ENCODE results near the gene FCRL2. TPM values are rescaled to one million over a fixed set of nuclear protein-coding genes. Genes with fewer than 3 reads are reported as not detected.

FCRL2 gene
- total RNA-seq, 2 donors from 2014 or later: not detected

- Histone ChIP-seq H3K27ac (no peak overlapping the region), H3K4me1 (ENCODE audit: control insufficient read depth in 1 of 2, low read depth in 2 of 2) (no peaks in the 10 kb centered on the region)
- ATAC-seq (ENCODE audit: insufficient number of reproducible peaks, low FRiP score, low read depth): no peak
Observed at GRCh38 chr1:157715736-157716135, 61.2 kb downstream of the FCRL2 start.

DNA sequence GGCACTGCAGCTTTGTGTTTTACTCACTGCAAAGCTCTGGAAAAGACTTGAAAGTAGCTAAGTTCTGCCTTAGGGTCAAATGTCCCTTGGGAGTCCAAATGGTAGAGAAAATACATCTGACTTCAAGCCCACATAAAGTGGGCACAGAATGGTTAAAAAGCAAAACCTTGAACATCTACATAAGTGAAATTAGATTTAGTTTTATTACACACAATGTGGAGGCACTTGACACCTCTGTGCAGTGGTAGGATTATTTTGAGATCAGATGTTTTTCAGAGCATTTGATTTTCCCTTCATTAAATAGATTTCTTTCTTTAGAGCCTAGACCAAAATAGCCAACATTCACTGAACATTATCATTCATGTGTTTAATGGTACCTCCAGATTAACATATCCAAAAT, 65.1 kb downstream of the FCRL2 start:
- Histone ChIP-seq H3K27ac (no peak overlapping the region), H3K36me3 (no peaks in the 10 kb centered on the region), H3K27me3 (replicated peaks; ENCODE audit: insufficient read depth) (no peaks in the 10 kb centered on the region), H3K4me1 (ENCODE audit: control insufficient read depth in 1 of 2, low read depth in 2 of 2) (no peaks in the 10 kb centered on the region), H3K4me3 (no peak overlapping the region), H3K9me3 (no peaks in the 10 kb centered on the region)
- no peak for TF ChIP-seq CTCF (IDR thresholded peaks at IDR 0.05)
- no peak for ATAC-seq (ENCODE audit: insufficient number of reproducible peaks, low FRiP score, low read depth)
- no peak for DNase-seq (ENCODE audit: low spot score)

More at GRCh38 chr1:157715736-157716135, 61.2 kb downstream of the FCRL2 start:
- no peaks in the 10 kb centered on the region for H3K9me3 ChIP-seq
- DNase-seq (ENCODE audit: low spot score): no peak
- no peak overlapping the region for H3K4me3 ChIP-seq
- no peak for TF ChIP-seq CTCF (IDR thresholded peaks at IDR 0.05)
- H3K27me3 ChIP-seq (replicated peaks; ENCODE audit: insufficient read depth): no peaks in the 10 kb centered on the region
- H3K36me3 ChIP-seq: no peaks in the 10 kb centered on the region

- no peak overlapping the region for H3K27ac ChIP-seq
- no peaks in the 10 kb centered on the region for H3K4me1 ChIP-seq (ENCODE audit: control insufficient read depth in 1 of 2, low read depth in 2 of 2)
- H3K9me3 ChIP-seq: no peaks in the 10 kb centered on the region
- no peak for TF ChIP-seq CTCF (IDR thresholded peaks at IDR 0.05)
- H3K27me3 ChIP-seq (replicated peaks; ENCODE audit: insufficient read depth): no peaks in the 10 kb centered on the region
- ATAC-seq (ENCODE audit: insufficient number of reproducible peaks, low FRiP score, low read depth): no peak
- H3K4me3 ChIP-seq: no peak overlapping the region
- DNase-seq (ENCODE audit: low spot score): no peak
- H3K36me3 ChIP-seq: no peaks in the 10 kb centered on the region
Observed at GRCh38 chr1:157704878-157705277, 72.1 kb downstream of the FCRL2 start.

GRCh38 chr1:157703981-157704380, 73.0 kb downstream of the FCRL2 start:
- Histone ChIP-seq H3K4me1 (ENCODE audit: control insufficient read depth in 1 of 2, low read depth in 2 of 2) (no peaks in the 10 kb centered on the region), H3K36me3 (no peaks in the 10 kb centered on the region), H3K9me3 (no peaks in the 10 kb centered on the region), H3K4me3 (no peak overlapping the region), H3K27ac (no peak overlapping the region), H3K27me3 (replicated peaks; ENCODE audit: insufficient read depth) (no peaks in the 10 kb centered on the region)
- DNase-seq (ENCODE audit: low spot score): no peak
- TF ChIP-seq CTCF (IDR thresholded peaks at IDR 0.05): no peak
- no peak for ATAC-seq (ENCODE audit: insufficient number of reproducible peaks, low FRiP score, low read depth)

- DNase-seq (ENCODE audit: low spot score): no peak
- H3K27me3 ChIP-seq (replicated peaks; ENCODE audit: insufficient read depth): no peaks in the 10 kb centered on the region
- no peak for TF ChIP-seq CTCF (IDR thresholded peaks at IDR 0.05)
- no peaks in the 10 kb centered on the region for H3K9me3 ChIP-seq
- no peaks in the 10 kb centered on the region for H3K4me1 ChIP-seq (ENCODE audit: control insufficient read depth in 1 of 2, low read depth in 2 of 2)
- no peak for ATAC-seq (ENCODE audit: insufficient number of reproducible peaks, low FRiP score, low read depth)
- H3K27ac ChIP-seq: no peak overlapping the region
- H3K4me3 ChIP-seq: no peak overlapping the region
- no peaks in the 10 kb centered on the region for H3K36me3 ChIP-seq
Observed at GRCh38 chr1:157702308-157702825, 74.6 kb downstream of the FCRL2 start.

Measured in thoracic aorta (tissue), 2 donors.